H1 (cell line): ENCODE results near the gene GDE1. TPM values are rescaled to one million over a fixed set of nuclear protein-coding genes. Genes with fewer than 3 reads are reported as not detected.

ENCODE experiments used
- CTCF ChIA-PET: fragments of 300-600 bp; sonication (Branson Sonifier 250); formaldehyde crosslinking; loops from one replicate; lab custom pipeline; 2021; ENCODE audit not compliant: partially characterized antibody; lab: Charles Lee
- POLR2A ChIA-PET: fragments of 300-600 bp; sonication (Branson Sonifier 250); formaldehyde crosslinking; loops from one replicate; lab custom pipeline; 2021; ENCODE audit warnings: inconsistent platforms; ENCODE audit not compliant: partially characterized antibody; lab: Charles Lee
- DNase-seq, 2 experiments: peaks; one replicate each; pipeline versions ENCODE4 v3.0.0 to v3.0.0-alpha.2; 2010 to 2022; ENCODE audit warnings: low spot score in 2 of 2, low read depth in 1 of 2, mixed read lengths in 1 of 2
- FAIRE-seq: peaks from 2 replicates; lab custom pipeline; 2011; peaks lifted over from hg19 to GRCh38; lab: Jason Lieb, UNC
- H2AFZ ChIP-seq: 2 replicates; pipeline ENCODE4 v1.8.1; 2012; ENCODE audit warnings: low read length, inconsistent platforms
- H2AK5ac ChIP-seq: 2 replicates; pipeline ENCODE4 v1.6.1; 2013; ENCODE audit warnings: low read depth, low read length
- H2BK120ac ChIP-seq: replicated peaks from 2 replicates; pipeline ENCODE3; 2013; ENCODE audit warnings: low read depth, low read length, inconsistent platforms
- H2BK12ac ChIP-seq: 2 replicates; pipeline ENCODE4 v1.6.1; 2013; ENCODE audit warnings: low read depth, low read length
- H2BK15ac ChIP-seq: 2 replicates; pipeline ENCODE4 v1.6.1; 2013; ENCODE audit warnings: low read length
- H2BK20ac ChIP-seq: 2 replicates; pipeline ENCODE4 v1.6.1; 2013; ENCODE audit warnings: low read length
- H2BK5ac ChIP-seq: 2 replicates; pipeline ENCODE4 v1.6.1; 2013; ENCODE audit warnings: low read depth, low read length
- H3K14ac ChIP-seq: 2 replicates; pipeline ENCODE4 v1.6.1; 2013; ENCODE audit warnings: inconsistent platforms; ENCODE audit not compliant: insufficient read length
- H3K18ac ChIP-seq: 2 replicates; pipeline ENCODE4 v1.6.1; 2013; ENCODE audit warnings: low read length; ENCODE audit errors: extremely low read depth
- H3K23ac ChIP-seq: 2 replicates; pipeline ENCODE4 v1.6.1; 2013; ENCODE audit warnings: inconsistent platforms; ENCODE audit not compliant: insufficient read length
- H3K23me2 ChIP-seq: 2 replicates; pipeline ENCODE4 v1.6.1; 2013; ENCODE audit warnings: low read depth, low read length
- H3K27ac ChIP-seq: 2 replicates; pipeline ENCODE4 v1.6.1; 2011; ENCODE audit warnings: low read depth, low read length, inconsistent platforms
- H3K27me3 ChIP-seq, 4 experiments: replicated peaks in 1 of 4; 1 replicate in 1 of 4; 2 replicates in 3 of 4; pipeline versions ENCODE4 v1.6.1 to v1.8.1; 2011 to 2013; ENCODE audit warnings: low read length in 3 of 4, mild to moderate bottlenecking in 3 of 4, inconsistent platforms in 2 of 4, mixed read lengths in 2 of 4, moderate library complexity in 1 of 4; ENCODE audit not compliant: control insufficient read depth in 3 of 4, insufficient read depth in 3 of 4; ENCODE audit errors: extremely low read depth in 1 of 4
- H3K36me3 ChIP-seq, 4 experiments: 2 replicates each; pipeline versions ENCODE4 v1.6.1 to v1.8.1; 2011 to 2013; ENCODE audit warnings: mild to moderate bottlenecking in 4 of 4, low read length in 3 of 4, moderate library complexity in 2 of 4, control low read depth in 1 of 4, inconsistent platforms in 1 of 4; ENCODE audit not compliant: insufficient read depth in 4 of 4, control insufficient read depth in 2 of 4
- H3K4ac ChIP-seq: replicated peaks from 2 replicates; pipeline ENCODE3; 2013; ENCODE audit warnings: low read length, low read depth, mixed read lengths, inconsistent platforms; ENCODE audit not compliant: insufficient read length
- H3K4me1 ChIP-seq, 4 experiments: replicated peaks in 1 of 4; 1 replicate in 1 of 4; 2 replicates in 3 of 4; pipeline versions ENCODE4 v1.6.1 to v1.8.1; 2011 to 2013; ENCODE audit warnings: low read length in 3 of 4, inconsistent platforms in 2 of 4, mixed read lengths in 1 of 4; ENCODE audit not compliant: insufficient read depth in 4 of 4, control insufficient read depth in 3 of 4
- H3K4me2 ChIP-seq, 2 experiments: 2 replicates each; pipeline versions ENCODE4 v1.6.1 to v1.8.1; 2011 to 2013; ENCODE audit warnings: low read depth in 2 of 2, low read length in 2 of 2, control low read depth in 1 of 2, inconsistent platforms in 1 of 2, mild to moderate bottlenecking in 1 of 2; ENCODE audit not compliant: insufficient read depth in 1 of 2
- H3K4me3 ChIP-seq, 4 experiments: fragments of 200-600, 300-600 bp in 1 of 4; sonication (generic), shearing (Covaris generic), sonication (Bioruptor Twin) in 1 of 4; 2 replicates each; pipeline versions ENCODE4 v1.5.1 to v1.8.1; 2011 to 2016; ENCODE audit warnings: low read length in 4 of 4, low read depth in 3 of 4, control low read depth in 2 of 4, inconsistent platforms in 2 of 4, mild to moderate bottlenecking in 2 of 4, mixed read lengths in 1 of 4, moderate library complexity in 1 of 4; ENCODE audit not compliant: insufficient read depth in 2 of 4; ENCODE audit errors: extremely low read depth in 1 of 4
- H3K56ac ChIP-seq: replicated peaks from 2 replicates; pipeline ENCODE3; 2013; ENCODE audit warnings: low read depth, mild to moderate bottlenecking, mixed read lengths, low read length, inconsistent platforms; ENCODE audit not compliant: insufficient read length
- H3K79me1 ChIP-seq: 2 replicates; pipeline ENCODE4 v1.6.1; 2013; ENCODE audit warnings: low read depth, low read length, control low read depth
- H3K79me2 ChIP-seq, 2 experiments: 2 replicates each; pipeline versions ENCODE4 v1.6.1 to v1.8.1; 2012 to 2013; ENCODE audit warnings: low read length in 2 of 2, mild to moderate bottlenecking in 2 of 2, inconsistent platforms in 1 of 2; ENCODE audit not compliant: insufficient read depth in 2 of 2, control insufficient read depth in 1 of 2
- H3K9ac ChIP-seq, 4 experiments: replicated peaks in 1 of 4; 1 replicate in 1 of 4; 2 replicates in 3 of 4; pipeline versions ENCODE4 v1.6.1 to v1.8.1; 2011 to 2013; ENCODE audit warnings: low read depth in 3 of 4, low read length in 3 of 4, control low read depth in 2 of 4, mild to moderate bottlenecking in 2 of 4, moderate library complexity in 2 of 4, inconsistent platforms in 1 of 4; ENCODE audit errors: extremely low read depth in 1 of 4
- H3K9me3 ChIP-seq, 2 experiments: 2 replicates each; pipeline versions ENCODE4 v1.6.1 to v1.8.1; 2012 to 2013; ENCODE audit warnings: mild to moderate bottlenecking in 2 of 2, moderate library complexity in 2 of 2, control low read depth in 1 of 2, inconsistent platforms in 1 of 2, low read depth in 1 of 2, low read length in 1 of 2, mixed read lengths in 1 of 2; ENCODE audit not compliant: insufficient read depth in 2 of 2
- H4K20me1 ChIP-seq, 2 experiments: replicated peaks in 1 of 2; 2 replicates each; pipeline versions ENCODE3 to v1.8.1; 2011 to 2013; ENCODE audit warnings: inconsistent platforms in 2 of 2, low read length in 2 of 2, mild to moderate bottlenecking in 1 of 2; ENCODE audit not compliant: insufficient read depth in 2 of 2, control insufficient read depth in 1 of 2
- H4K5ac ChIP-seq: 2 replicates; pipeline ENCODE4 v1.6.1; 2013; ENCODE audit warnings: low read length, low read depth, mixed read lengths, inconsistent platforms; ENCODE audit not compliant: insufficient read length
- H4K8ac ChIP-seq: 2 replicates; pipeline ENCODE4 v1.8.0; 2013; ENCODE audit warnings: mild to moderate bottlenecking, moderate library complexity, low read length, inconsistent platforms; ENCODE audit not compliant: insufficient read depth; ENCODE audit errors: extremely low read depth
- H4K91ac ChIP-seq: replicated peaks from 2 replicates; pipeline ENCODE3; 2013; ENCODE audit warnings: low read length, mixed read lengths, inconsistent platforms; ENCODE audit not compliant: insufficient read length
- SUZ12 ChIP-seq: fragments of 200-600 bp; sonication (generic); IDR thresholded peaks from 2 replicates; pipeline ENCODE4 v1.6.1; 2012; ENCODE audit warnings: mild to moderate bottlenecking, inconsistent platforms, low read length, moderate library complexity, mixed read lengths
- WGBS, 2 experiments: shearing (Covaris generic) in 1 of 2; methylation state at CpG; one replicate each; pipeline versions ENCODE4 v1.1.6 to v1.1.7; 2013 to 2015; ENCODE audit warnings: low lambda C conversion rate in 2 of 2, mixed read lengths in 2 of 2, inconsistent platforms in 1 of 2, low coverage in 1 of 2, missing lambda C conversion rate in 1 of 2; ENCODE audit not compliant: insufficient replicate concordance in 2 of 2, insufficient coverage in 1 of 2, insufficient read length in 1 of 2; ENCODE audit errors: extremely low coverage in 1 of 2, missing lambda C conversion rate in 1 of 2; 5-methylcytosine and 5-hydroxymethylcytosine counted together
- polyA plus RNA-seq, 7 experiments: library from polyadenylated mRNA; depleted of rRNA in 3 of 7; stranded (reverse) in 5 of 7; unstranded in 2 of 7; fragments of >200 nt in 5 of 7; fragments of 200-250 nt in 2 of 7; gene quantifications; 1 replicate in 5 of 7; 2 replicates in 1 of 7; 4 replicates in 1 of 7; pipeline versions ENCODE4 v1.2.1 to v1.2.3, GENCODE V29; 2011 to 2013; ENCODE audit warnings: missing spikeins in 2 of 7, mixed read lengths in 2 of 7
- total RNA-seq: library from RNA; stranded (reverse); fragmentation: NEBNext Ultra II Directional; extraction: Animal tissue kit (Norgen Biotek cat#: 25700); gene quantifications from 2 replicates; pipeline ENCODE4 v1.2.1, GENCODE V29; 2021

The GDE1 gene
- total and polyA plus RNA-seq, 2 of the 8 experiments (the other 6 are each of a cell fraction or from before 2014, with no cell fraction given) = 29.2 to 70.8 TPM

GRCh38 chr16:19490619-19491018 lies 31.3 kb downstream of the GDE1 start:
- H2BK120ac ChIP-seq = no peak overlapping the region
- no peak overlapping the region for H3K4me2 ChIP-seq
- H3K23ac ChIP-seq = no peak overlapping the region
- no peak overlapping the region for H4K8ac ChIP-seq
- no peak overlapping the region for H3K9ac ChIP-seq
- H4K91ac ChIP-seq = no peak overlapping the region
- H3K23me2 ChIP-seq = no peaks in the 10 kb centered on the region; the same call in 1 of the 2 replicates
- H3K4ac ChIP-seq = no peak overlapping the region
- H4K20me1 ChIP-seq = no peaks in the 10 kb centered on the region
- H3K27ac ChIP-seq = no peak overlapping the region
- no peaks in the 10 kb centered on the region for H3K79me2 ChIP-seq
- DNase-seq = no peak
- no peak overlapping the region for H3K4me3 ChIP-seq
- POLR2A ChIA-PET = no interaction called here
- H4K5ac ChIP-seq = no peak overlapping the region
- H2BK15ac ChIP-seq = peak overlapping the region; percentile 31; the same call in 1 of the 2 replicates
- H2AK5ac ChIP-seq = no peak overlapping the region
- H3K18ac ChIP-seq = no peak overlapping the region
- H2BK5ac ChIP-seq = no peak overlapping the region
- 8% methylated on average over 1 of the region's 1 CpG; no CpG with 5 or more reads in 1 of the 2 experiments for WGBS, 2 experiments
- peaks cover 0 to 8% of the 10 kb centered on the region in 2 experiments; a peak in 2 of 4 replicates for H3K9me3 ChIP-seq
- H2BK12ac ChIP-seq = no peak overlapping the region
- H3K14ac ChIP-seq = no peak overlapping the region
- FAIRE-seq = no peak
- H3K79me1 ChIP-seq = no peaks in the 10 kb centered on the region
- H2AFZ ChIP-seq = no peak overlapping the region
- peaks cover 2 to 13% (median 7%) of the 10 kb centered on the region in 4 experiments; a peak in 4 of 7 replicates for H3K4me1 ChIP-seq
- H3K36me3 ChIP-seq = no peaks in the 10 kb centered on the region
- no peak overlapping the region for H2BK20ac ChIP-seq
- H3K27me3 ChIP-seq = no peaks in the 10 kb centered on the region
- CTCF ChIA-PET = interaction anchor here (0.6 to 3.5 kb wide), 5 partner anchors 12 to 414 kb away, joined by 3 to 13 read pairs (median 6); partner anchors contain the start of gene TMC5
- H3K56ac ChIP-seq = no peak overlapping the region
- TF ChIP-seq SUZ12 = no peak
